Fibroblast of mammary gland (primary cell): ENCODE measurements around the gene MOB1B.
A peak's percentile ranks its signal among the peaks of the same experiment; 100 is the strongest.

Experiments
- DNase-seq: peaks from one replicate; pipeline ENCODE4 v3.0.0-alpha.2; 2010; ENCODE audit warnings: low read depth
- H3K4me3 ChIP-seq: 2 replicates; pipeline ENCODE4 v1.5.1; 2011; ENCODE audit warnings: low read depth, mild to moderate bottlenecking, low read length, moderate library complexity; ENCODE audit not compliant: control insufficient read depth
- CTCF ChIP-seq: conservative IDR thresholded peaks from 2 replicates; pipeline ENCODE4 v1.5.1; 2011; ENCODE audit warnings: low read depth, low read length, inconsistent platforms; ENCODE audit not compliant: control insufficient read depth, insufficient read depth

MOB1B gene

GRCh38 chr4:70945452-70946055 lies 43.4 kb downstream of the MOB1B start:
- no peak for TF ChIP-seq CTCF
- no peak for DNase-seq
- no peak overlapping the region for H3K4me3 ChIP-seq

- H3K4me3 ChIP-seq = no peak overlapping the region
- DNase-seq = peak; percentile 16
- TF ChIP-seq CTCF = no peak
Measured at GRCh38 chr4:70946939-70947338, 44.8 kb downstream of the MOB1B start.

GRCh38 chr4:70948665-70949260 lies 46.6 kb downstream of the MOB1B start:
- DNase-seq = no peak
- no peak for TF ChIP-seq CTCF
- H3K4me3 ChIP-seq = no peak overlapping the region

DNA sequence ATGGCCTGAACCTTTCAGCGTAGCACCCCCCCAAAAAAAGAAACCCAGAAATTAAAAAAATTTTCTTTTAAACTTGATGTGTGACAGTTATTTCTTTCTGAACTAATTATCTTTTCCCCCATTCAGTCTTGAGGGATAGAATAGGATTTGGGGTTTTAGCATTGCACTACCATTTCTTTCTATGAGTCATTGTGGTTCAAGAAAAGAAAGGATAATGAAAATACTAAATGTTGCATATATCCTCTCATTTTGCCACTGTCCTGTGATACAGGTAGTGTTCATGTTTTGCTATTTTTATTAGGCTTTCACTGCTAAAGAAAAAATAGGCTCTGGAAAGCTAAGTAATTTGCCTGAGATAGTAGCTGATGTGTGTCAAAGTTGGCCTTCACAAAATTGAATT lies 51.9 kb downstream of the MOB1B start:
- TF ChIP-seq CTCF = no peak
- peak; percentile 8 for DNase-seq
- no peak overlapping the region for H3K4me3 ChIP-seq

DNA sequence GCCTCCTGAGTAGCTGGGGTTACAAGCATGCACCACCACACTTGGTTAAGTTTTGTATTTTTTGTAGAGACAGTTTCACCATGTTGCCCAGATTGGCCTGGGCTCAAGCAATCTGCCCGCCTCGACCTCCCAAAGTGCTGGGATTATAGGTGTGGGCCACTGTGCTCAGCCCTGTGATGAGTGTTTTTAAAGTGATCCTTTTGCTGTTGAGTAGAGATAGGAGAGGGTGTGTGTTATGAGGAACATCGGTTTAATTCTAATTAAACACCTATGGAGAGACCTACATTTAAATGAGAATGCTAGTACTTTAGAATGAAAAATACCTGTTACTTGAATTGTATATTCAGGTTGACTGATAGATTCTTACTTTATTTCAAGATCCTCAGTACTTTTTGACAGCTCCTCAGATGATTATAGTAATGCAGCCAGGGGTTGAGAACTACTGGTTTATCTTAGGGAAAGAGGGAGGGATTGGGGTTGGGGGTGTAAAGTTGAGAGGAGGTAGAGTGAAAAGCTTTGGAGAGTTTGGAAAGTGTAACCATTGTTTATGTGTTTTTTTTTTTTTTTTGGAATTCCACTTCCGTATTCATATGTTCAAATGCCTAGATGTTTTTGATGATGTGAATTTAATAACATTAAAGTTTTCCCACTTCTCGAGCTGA lies 54.5 kb downstream of the MOB1B start:
- H3K4me3 ChIP-seq = no peak overlapping the region
- DNase-seq = no peak
- no peak for TF ChIP-seq CTCF

DNA sequence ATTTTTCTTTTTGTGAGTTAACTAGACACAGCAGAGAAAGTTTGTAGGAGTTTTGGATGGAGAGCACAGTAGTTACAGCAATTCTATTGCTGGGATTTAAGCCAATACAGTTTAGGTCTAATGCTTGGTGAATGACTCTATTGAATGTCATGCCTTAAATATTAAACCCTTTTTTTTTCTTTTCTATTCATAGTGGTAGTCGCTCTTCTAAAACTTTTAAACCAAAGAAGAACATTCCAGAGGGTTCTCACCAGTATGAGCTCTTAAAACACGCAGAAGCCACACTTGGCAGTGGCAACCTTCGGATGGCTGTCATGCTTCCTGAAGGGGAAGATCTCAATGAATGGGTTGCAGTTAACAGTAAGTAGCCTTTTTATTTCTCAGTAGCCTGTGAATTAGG lies 56.5 kb downstream of the MOB1B start:
- TF ChIP-seq CTCF = no peak
- peak; percentile 65 for DNase-seq
- no peak overlapping the region for H3K4me3 ChIP-seq
